Muscle of arm (tissue), 12 donors: ENCODE measurements around the gene CMTM7. TPM values are rescaled to one million over a fixed set of nuclear protein-coding genes. Genes with fewer than 3 reads are reported as not detected.
"Not testable (repeated sequence)": the region's sequence is repeated elsewhere in the genome, so short reads cannot be mapped to it uniquely, and the experiment has no call there.

Experiments
- DNase-seq: peaks from one replicate; pipeline ENCODE4 v3.0.0-alpha.2; 2013
- polyA plus RNA-seq, 12 donors: library from polyadenylated mRNA; unstranded; fragments of 120-200 nt; gene quantifications; one replicate each; pipeline ENCODE4 v1.2.1, GENCODE V29; 2013; ENCODE audit not compliant: insufficient read length in 12 of 12

Gene CMTM7
- polyA plus RNA-seq, 12 donors, result 11.7 to 30.2 (median 17.4) TPM; not detected in 1

- DNase-seq, result no peak
These were observed 15.5 kb upstream of the CMTM7 start for GRCh38 chr3:32376115-32376514.

DNA sequence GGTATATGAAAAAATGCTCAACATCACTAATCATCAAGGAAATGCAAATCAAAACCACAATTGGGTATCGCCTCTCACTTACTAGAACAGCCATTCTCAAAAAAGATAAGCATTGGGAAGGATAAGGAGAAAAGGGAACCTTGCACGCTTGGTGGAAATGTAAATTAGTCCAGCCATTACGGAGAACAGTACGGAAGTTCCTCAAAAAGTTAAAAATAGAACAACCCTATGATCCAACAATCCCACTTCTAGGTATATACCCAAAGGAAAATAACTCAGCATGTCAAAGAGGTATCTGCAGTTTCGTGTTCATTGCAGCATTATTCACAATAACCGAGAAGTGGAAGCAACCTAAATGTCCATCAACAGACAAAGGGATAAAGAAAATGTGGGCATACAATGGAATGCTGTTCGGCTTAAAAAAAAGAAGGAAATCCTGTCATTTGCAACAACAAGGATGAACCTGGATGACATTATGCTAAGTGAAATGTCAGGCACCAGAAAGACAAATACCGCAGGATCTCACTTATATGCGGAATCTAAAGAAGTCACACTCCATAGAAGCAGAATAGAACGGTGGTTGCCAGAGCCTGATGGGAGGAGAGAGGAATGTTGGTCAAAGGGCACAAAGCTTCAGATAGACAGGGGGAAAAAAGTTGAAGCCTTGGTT is 11.7 kb upstream of the CMTM7 start:
- DNase-seq, result no peak

GRCh38 chr3:32381922-32382321 is 9.7 kb upstream of the CMTM7 start:
- no peak for DNase-seq

DNA sequence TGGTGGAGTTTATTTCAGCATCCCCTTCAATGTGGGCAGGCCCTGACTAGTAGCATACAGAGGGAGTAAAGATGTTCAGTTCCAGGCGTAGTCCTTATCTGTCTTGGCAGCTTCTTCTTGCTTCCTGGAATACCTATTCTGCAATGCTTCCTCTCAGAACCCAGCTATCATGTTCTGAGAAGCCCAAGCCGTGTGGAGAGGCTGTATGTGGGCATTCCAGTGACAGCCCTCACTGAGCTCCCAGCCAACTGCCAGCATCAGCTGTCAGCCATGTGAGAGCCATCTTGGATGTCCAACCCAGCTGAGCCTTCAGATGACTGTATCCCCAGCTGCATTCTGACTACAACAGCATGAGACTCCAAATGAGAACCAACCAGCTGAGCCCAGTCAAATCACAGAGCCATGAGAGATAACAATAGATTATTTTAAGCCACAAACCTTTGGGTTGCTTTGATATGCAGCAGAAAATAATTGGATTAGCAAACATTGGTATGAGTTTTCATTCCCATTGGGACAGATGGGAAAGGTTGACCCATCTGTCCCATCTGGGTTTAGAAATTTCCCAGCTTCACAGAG is 8.4 kb upstream of the CMTM7 start:
- no peak for DNase-seq

GRCh38 chr3:32384938-32385337 is 6.7 kb upstream of the CMTM7 start:
- DNase-seq, result peak; percentile 51

DNA sequence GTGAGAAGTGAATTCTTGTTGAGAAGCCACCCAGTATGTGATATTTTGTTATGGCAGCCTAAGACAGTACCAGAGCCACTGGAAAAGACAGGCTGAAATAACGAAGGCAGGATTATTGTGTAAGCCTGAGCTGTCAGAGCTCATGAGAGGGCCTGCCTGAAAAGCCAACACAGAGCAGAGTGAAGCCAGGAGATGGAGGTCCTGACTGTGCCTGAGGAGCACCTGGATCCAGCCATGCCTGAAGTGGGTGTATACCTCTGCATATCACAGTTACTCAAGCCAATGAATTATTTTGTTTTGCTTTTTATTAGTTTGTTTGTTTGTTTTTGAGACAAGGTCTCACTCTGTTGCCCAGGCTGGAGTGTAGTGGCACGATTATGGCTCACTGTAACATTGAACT is 4.1 kb upstream of the CMTM7 start:
- DNase-seq, result no peak

- not testable (repeated sequence) for DNase-seq
These were observed 2.1 kb upstream of the CMTM7 start for GRCh38 chr3:32389577-32389976.

DNA sequence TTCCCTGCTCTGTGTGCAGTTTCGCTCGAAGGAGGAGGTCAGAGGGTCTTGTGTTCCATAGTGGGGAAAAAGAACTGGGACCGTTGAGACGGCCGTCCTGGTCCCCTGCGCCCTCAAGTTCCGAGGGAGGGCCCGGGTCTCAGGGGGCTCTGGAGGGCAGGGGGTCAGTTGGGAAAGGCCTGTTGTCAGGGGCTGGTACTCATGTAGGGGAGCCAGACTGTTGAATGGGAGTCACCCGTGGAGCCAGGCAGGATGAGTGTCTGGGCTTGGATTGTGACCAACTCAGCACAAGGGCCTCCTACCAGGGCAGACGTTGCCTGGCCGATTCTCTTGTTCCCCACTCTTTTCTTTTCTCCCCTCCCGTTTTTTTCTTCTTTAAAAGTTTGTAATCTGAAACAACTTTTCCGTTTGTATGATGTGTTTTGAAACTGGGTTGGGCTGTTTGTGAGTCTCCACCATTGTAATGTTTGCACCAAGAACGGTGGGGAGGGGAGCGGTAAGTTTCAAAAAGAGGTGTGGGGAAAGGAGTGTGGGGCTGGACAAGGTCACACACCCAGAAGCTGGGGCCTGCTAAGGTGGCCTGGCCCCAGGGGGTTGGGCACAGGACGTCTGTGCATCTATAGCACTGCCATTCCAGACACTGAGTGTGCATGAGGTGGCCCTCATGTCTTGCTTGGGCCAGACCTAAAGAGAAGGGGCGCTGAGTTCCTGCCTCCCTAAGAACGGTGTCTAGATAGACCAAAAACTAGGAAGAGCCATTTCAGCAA is 1.1 kb downstream of the CMTM7 start:
- peak; percentile 40 for DNase-seq

- DNase-seq, result no peak
These were observed 3.8 kb downstream of the CMTM7 start for GRCh38 chr3:32395496-32395895.

- no peak for DNase-seq
These were observed 6.3 kb downstream of the CMTM7 start for GRCh38 chr3:32397941-32398340.

DNA sequence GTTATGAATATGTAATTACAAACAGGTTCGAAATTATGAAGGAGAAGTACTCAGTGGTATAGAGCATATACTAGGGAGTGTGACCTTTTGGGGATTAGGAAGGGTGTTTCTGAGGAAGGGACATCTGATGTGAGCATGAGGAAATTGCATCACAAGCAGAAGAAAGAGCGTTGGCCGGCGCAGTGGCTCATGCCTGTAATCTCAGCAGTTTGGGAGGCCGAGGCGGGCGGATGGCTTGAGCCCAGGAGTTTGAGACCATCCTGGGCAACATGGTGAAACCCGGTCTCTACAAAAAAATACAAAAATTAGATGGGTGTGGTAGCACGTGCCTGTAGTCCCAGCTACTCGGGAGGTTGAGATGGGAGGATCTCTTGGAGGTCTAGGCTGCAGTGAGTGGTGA is 6.9 kb downstream of the CMTM7 start:
- DNase-seq, result no peak

GRCh38 chr3:32399030-32399620 is 7.5 kb downstream of the CMTM7 start:
- peak; percentile 41 for DNase-seq

GRCh38 chr3:32401126-32401525 is 9.5 kb downstream of the CMTM7 start:
- DNase-seq, result no peak

- peak; percentile 63 for DNase-seq
These were observed 10.0 kb downstream of the CMTM7 start for GRCh38 chr3:32401556-32402081.

DNA sequence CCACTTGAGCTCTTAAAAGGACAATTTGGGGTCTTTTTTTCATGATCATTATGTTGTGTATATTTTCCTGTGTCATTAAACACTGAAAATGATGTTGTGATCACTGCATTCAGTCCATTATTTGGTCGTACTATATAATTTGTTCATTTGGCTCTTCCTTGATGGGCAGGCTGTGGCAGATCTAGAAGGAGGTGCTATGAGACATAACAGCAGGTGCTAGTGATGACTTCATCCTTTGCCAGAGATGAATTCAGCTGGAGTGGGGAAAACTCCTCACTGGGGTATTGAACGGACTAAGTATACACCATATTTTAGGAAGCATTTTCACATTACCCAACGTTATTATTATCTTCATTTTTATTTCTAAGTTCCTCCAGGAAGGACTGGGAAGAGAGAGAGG is 12.0 kb downstream of the CMTM7 start:
- no peak for DNase-seq

DNA sequence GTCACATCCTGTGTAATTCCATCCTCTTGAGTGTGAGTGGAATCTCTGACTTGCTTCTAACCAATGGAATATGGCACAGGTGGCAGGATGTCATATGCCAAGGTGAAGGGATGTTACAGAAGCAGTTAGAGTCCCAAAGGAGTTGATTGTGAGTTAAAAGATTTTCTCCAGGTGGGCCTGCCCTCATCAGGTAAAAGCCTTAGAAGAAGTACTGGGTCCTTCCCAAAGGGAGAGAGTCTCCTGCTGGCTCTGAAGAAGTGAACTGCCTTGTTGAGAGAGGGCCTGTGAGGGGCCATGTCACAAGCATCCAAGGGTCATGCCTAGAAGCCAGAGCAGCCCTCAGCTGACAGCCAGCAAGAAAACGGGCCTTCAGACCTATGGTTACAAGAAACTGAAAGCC is 13.1 kb downstream of the CMTM7 start:
- DNase-seq, result no peak

DNA sequence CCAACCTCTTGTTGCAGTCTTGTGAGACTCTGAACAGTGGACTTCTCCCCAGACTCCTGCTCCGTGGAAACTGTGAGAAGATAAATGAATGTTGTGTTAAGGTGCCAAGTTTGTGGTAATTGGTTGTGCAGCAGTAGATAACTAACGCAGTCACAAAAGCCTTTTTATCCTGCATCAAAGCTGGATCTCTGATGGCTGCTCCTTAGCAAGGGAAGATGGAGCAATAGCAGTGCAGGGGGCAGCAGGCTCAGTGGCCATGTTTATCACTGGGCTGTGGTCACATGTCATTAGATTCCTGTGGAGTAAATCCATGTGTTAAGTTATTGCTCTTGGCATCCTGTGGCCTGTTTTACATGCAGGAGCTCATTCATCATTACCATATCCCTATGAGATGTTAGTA is 13.5 kb downstream of the CMTM7 start:
- DNase-seq, result no peak

DNA sequence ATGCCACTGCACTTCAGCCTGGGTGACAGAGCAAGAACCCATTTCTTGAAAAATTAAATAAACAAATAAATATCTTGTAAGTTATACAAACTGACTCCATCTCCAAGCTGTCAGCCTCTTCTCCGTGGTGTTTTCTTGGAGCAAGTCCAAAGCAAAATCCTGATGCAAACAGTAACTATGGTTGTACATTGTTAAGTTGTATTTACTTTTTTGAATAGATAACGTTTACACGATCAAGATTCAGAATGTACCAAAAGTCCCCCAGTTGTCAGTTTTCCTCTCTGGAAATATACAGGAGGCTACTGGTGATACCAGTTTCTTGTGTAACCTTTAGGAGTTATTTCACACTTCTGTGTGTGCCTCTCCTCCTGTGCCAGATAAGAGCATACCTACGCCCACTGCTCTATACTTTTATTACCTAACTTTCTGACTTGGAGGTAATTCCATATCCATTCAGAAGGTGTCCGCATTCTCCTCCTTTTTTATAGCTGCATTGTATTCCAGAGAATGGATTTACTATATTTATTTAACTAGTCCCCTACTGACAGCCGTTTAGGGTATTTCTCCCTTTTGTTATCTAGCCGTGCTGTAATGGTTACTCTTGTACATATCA is 14.2 kb downstream of the CMTM7 start:
- no peak for DNase-seq

- DNase-seq, result no peak
These were observed 15.1 kb downstream of the CMTM7 start for GRCh38 chr3:32406486-32407408.

- no peak for DNase-seq
These were observed 19.0 kb downstream of the CMTM7 start for GRCh38 chr3:32410367-32411246.
